ENCODE data around the gene APBB2.

APBB2 gene

DNA sequence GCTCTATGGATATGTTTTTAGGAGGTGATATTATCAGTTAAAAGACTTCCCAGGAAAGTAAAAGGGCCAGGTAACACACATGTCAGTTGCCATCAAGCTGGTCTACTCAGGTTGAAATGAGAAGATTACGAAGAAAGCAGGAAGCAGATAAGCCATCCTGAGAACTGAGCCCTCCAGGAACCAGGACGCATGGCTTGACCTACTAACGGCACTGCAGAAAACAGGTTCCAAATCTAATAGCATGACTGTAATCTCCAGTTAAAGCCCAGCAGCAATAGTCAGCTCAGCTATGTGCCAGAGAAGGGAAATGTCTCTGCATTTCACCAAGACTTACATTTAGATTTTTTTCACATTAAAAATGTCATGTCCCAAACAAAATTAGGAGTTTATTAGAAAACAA, 77.9 kb downstream of the APBB2 start:
- H3K27me3 Mint-ChIP-seq = no peaks in the 10 kb centered on the region
- no peak overlapping the region for H3K27ac Mint-ChIP-seq
- no peak for ATAC-seq (replicated peaks)
- DNase-seq = no peak
- no peaks in the 10 kb centered on the region for H3K4me1 Mint-ChIP-seq
- H3K4me3 Mint-ChIP-seq = no peak overlapping the region
- no peaks in the 10 kb centered on the region for H3K9me3 Mint-ChIP-seq
- H3K36me3 Mint-ChIP-seq = no peaks in the 10 kb centered on the region

GRCh38 chr4:41135801-41136200, 78.5 kb downstream of the APBB2 start:
- H3K4me3 Mint-ChIP-seq = no peak overlapping the region

DNA sequence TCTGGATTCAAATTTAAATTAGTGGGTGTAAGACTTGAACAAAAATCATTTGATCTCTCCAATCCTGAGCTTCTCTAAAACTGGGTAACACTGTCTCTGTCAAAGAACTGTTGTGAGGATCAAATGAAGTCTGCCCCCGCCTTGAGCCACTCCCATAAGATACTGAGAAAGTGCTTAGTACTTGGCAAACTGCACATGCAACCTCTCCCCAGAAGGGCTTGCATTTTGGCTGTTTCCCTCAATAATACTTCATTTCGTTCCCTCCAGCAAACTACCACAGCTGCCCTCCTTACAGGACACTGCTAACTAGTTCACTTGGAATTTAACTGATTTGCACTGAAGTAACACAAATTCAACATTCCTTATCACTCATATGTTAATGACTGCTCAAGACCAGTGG, 79.8 kb downstream of the APBB2 start:
- Mint-ChIP-seq H3K27ac (no peak overlapping the region), H3K4me3 (no peak overlapping the region), H3K9me3 (no peaks in the 10 kb centered on the region), H3K36me3 (no peaks in the 10 kb centered on the region), H3K27me3 (no peaks in the 10 kb centered on the region), H3K4me1 (no peaks in the 10 kb centered on the region)
- no peak for ATAC-seq (replicated peaks)
- no peak for DNase-seq

More at GRCh38 chr4:41135801-41136200, 78.5 kb downstream of the APBB2 start:
- no peaks in the 10 kb centered on the region for H3K36me3 Mint-ChIP-seq
- DNase-seq (no peak), ATAC-seq (replicated peaks) (no peak)
- no peaks in the 10 kb centered on the region for H3K4me1 Mint-ChIP-seq
- H3K27me3 Mint-ChIP-seq = no peaks in the 10 kb centered on the region
- no peaks in the 10 kb centered on the region for H3K9me3 Mint-ChIP-seq
- no peak overlapping the region for H3K27ac Mint-ChIP-seq

- Mint-ChIP-seq H3K27ac (no peak overlapping the region), H3K4me3 (no peak overlapping the region), H3K9me3 (no peaks in the 10 kb centered on the region), H3K27me3 (peaks cover 0 to 7% of the 10 kb centered on the region in 2 donors), H3K36me3 (no peaks in the 10 kb centered on the region), H3K4me1 (no peaks in the 10 kb centered on the region)
- no peak for DNase-seq
- no peak for ATAC-seq (replicated peaks)
These were observed 80.8 kb downstream of the APBB2 start for GRCh38 chr4:41133454-41134018.

DNA sequence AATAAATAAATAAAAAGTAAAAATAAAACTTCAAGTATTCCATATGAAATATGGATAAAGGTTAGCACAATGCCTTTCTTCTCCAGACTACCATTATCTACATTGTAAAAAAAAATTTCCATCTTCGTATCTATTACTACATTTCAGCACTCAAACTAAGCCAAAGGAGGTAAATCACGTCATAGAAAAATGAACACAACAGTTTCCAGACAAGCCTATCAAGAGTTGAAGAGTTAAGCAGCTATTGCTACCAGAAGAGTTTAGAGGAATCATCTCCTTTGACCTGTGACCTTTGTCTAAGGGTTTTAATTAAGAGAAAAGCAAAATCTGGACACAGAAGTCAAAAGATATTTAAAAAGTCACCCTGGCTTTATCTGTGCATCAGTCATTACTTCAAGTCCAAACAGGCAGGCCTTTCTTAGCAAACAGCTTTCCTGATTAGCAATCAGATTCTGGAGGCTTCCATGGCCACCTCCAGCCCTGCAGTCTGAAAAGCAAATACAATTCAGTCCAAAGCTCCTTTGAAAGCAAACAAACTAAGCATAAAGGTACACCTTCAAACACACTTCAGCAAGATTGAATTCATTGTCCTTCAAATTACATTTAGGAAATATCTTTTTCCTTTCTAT, 82.2 kb downstream of the APBB2 start:
- no peaks in the 10 kb centered on the region for H3K4me1 Mint-ChIP-seq
- H3K9me3 Mint-ChIP-seq = no peaks in the 10 kb centered on the region
- H3K27ac Mint-ChIP-seq = no peak overlapping the region
- ATAC-seq (replicated peaks) = no peak
- no peak for DNase-seq
- H3K36me3 Mint-ChIP-seq = no peaks in the 10 kb centered on the region
- H3K4me3 Mint-ChIP-seq = no peak overlapping the region
- peaks cover 0 to 7% of the 10 kb centered on the region in 2 donors for H3K27me3 Mint-ChIP-seq

GRCh38 chr4:41129936-41130440, 84.4 kb downstream of the APBB2 start:
- no peaks in the 10 kb centered on the region for H3K36me3 Mint-ChIP-seq
- H3K27ac Mint-ChIP-seq = no peak overlapping the region
- DNase-seq = no peak
- H3K4me3 Mint-ChIP-seq = no peak overlapping the region
- no peaks in the 10 kb centered on the region for H3K9me3 Mint-ChIP-seq
- no peaks in the 10 kb centered on the region for H3K4me1 Mint-ChIP-seq
- no peak for ATAC-seq (replicated peaks)
- peaks cover 0 to 7% of the 10 kb centered on the region in 2 donors for H3K27me3 Mint-ChIP-seq

- no peaks in the 10 kb centered on the region for H3K36me3 Mint-ChIP-seq
- no peaks in the 10 kb centered on the region for H3K9me3 Mint-ChIP-seq
- H3K27ac Mint-ChIP-seq = no peak overlapping the region
- H3K4me3 Mint-ChIP-seq = no peak overlapping the region
- ATAC-seq (replicated peaks) (no peak), DNase-seq (no peak)
- peaks cover 0 to 7% of the 10 kb centered on the region in 2 donors for H3K27me3 Mint-ChIP-seq
- no peaks in the 10 kb centered on the region for H3K4me1 Mint-ChIP-seq
These were observed 85.1 kb downstream of the APBB2 start for GRCh38 chr4:41129128-41129754.

- H3K4me3 Mint-ChIP-seq = no peak overlapping the region
- no peaks in the 10 kb centered on the region for H3K9me3 Mint-ChIP-seq
- no peak for ATAC-seq (replicated peaks)
- H3K27me3 Mint-ChIP-seq = peaks cover 0 to 7% of the 10 kb centered on the region in 2 donors
- H3K36me3 Mint-ChIP-seq = no peaks in the 10 kb centered on the region
- DNase-seq = no peak
- H3K27ac Mint-ChIP-seq = no peak overlapping the region
- H3K4me1 Mint-ChIP-seq = no peaks in the 10 kb centered on the region
These were observed 88.6 kb downstream of the APBB2 start for GRCh38 chr4:41125558-41126311.

DNA sequence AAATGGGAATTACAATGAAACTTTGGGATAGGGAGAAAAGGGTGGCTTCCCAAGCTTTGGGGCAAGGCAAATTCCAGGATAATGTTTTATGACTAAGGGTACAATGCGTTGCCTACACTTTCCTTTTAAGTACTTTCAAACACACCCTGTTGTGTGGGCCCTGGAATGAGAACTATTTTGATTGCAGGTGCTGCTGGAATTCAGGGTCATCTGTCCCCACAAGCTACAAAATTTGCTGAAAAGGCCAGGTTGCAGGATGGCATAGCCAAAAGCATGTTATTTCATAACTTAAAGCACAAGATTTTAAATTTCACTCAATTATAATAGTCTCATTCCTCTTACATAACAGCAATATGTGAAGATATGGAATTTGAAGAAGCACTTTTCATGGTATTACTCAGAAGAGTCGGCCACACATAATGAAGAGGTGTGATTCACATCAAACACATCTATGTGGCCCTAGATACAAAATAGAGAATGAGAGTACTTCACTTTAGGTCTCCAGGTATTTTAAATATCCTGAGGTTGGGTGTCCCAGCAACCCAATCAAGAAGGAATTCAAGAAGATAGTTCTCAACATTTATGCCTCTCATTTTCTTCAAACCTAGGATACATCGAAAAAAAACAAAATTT, 89.3 kb downstream of the APBB2 start:
- Mint-ChIP-seq H3K27ac (no peak overlapping the region), H3K4me3 (no peak overlapping the region), H3K27me3 (peaks cover 0 to 7% of the 10 kb centered on the region in 2 donors), H3K36me3 (no peaks in the 10 kb centered on the region), H3K9me3 (no peaks in the 10 kb centered on the region), H3K4me1 (no peaks in the 10 kb centered on the region)
- DNase-seq = no peak
- ATAC-seq (replicated peaks) = no peak

DNA sequence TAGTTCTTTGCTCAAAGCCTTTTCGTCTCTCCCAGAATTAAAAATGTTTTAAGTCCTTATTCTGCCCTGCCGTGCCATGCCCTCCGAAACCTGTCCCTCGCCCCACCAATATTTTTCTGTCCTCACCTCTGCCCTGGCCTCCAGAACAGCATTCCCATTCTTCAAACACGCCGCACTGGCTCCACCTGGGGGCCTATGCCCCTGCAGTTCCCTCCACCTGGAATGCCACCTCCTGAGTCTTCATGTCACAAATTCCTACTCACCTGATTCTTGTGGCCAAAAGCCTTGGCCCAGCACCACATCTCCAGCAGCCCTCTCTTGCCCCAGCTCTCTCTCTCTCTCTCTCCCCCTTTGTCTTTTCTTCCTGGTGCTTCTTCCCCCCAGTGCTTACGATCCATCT, 91.6 kb downstream of the APBB2 start:
- H3K4me3 Mint-ChIP-seq = no peak overlapping the region

GRCh38 chr4:41122309-41122708, 92.0 kb downstream of the APBB2 start:
- Mint-ChIP-seq H3K27me3 (no peaks in the 10 kb centered on the region), H3K27ac (no peak overlapping the region), H3K4me1 (no peaks in the 10 kb centered on the region), H3K36me3 (no peaks in the 10 kb centered on the region), H3K4me3 (no peak overlapping the region), H3K9me3 (no peaks in the 10 kb centered on the region)
- ATAC-seq (replicated peaks) (no peak), DNase-seq (no peak)

More for the DNA sequence above, 91.6 kb downstream of the APBB2 start:
- H3K36me3 Mint-ChIP-seq = no peaks in the 10 kb centered on the region
- H3K4me1 Mint-ChIP-seq = no peaks in the 10 kb centered on the region
- H3K27me3 Mint-ChIP-seq = no peaks in the 10 kb centered on the region
- DNase-seq (no peak), ATAC-seq (replicated peaks) (no peak)
- no peak overlapping the region for H3K27ac Mint-ChIP-seq
- no peaks in the 10 kb centered on the region for H3K9me3 Mint-ChIP-seq

GRCh38 chr4:41121906-41122305, 92.4 kb downstream of the APBB2 start:
- no peaks in the 10 kb centered on the region for H3K36me3 Mint-ChIP-seq
- DNase-seq = no peak
- no peak overlapping the region for H3K4me3 Mint-ChIP-seq
- H3K4me1 Mint-ChIP-seq = no peaks in the 10 kb centered on the region
- no peak for ATAC-seq (replicated peaks)
- H3K9me3 Mint-ChIP-seq = peaks cover 0 to under 1% of the 10 kb centered on the region in 2 donors
- H3K27ac Mint-ChIP-seq = no peak overlapping the region
- H3K27me3 Mint-ChIP-seq = no peaks in the 10 kb centered on the region

DNA sequence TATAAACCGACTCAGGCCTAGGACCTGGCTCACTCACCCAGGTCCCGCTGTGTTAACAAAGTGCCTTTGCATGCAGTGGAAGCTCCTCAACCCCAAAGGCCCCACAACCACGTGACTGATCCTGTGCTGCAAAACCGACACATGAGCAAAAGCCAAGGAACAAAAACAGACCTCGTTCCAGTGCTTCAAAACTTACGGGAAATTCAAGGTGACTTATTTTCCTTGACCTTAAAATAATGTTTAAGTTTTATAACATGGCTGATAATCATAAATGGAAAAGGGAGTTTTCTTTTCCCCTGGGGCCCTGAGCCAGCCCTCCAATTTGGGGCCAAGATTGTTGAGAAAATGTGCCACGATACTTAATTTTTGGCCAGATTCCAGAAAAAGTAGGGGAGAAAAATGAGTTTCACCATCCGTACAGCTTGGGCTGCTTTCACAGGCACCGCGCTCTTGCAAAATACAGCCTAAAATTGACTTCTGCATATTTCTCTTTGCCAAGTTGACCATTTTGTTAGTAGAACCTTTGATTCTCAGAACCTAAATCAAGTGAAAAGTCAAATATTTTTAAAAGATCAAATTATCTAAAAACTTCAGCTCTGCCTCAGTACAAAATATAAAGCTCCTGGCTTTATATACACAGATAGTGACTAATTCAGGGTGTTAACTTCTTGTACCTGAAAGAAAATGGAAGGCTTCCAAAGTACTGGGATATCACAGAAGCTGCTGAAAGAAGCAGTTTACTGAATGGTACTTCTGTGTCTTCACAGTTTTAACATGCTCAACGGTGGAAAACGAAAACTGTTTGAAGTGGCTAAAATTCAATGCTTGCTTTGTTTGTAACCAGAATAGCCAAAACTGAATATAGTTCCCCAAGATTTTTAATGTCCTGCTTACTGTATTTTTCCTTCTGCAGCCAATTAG, 93.8 kb downstream of the APBB2 start:
- H3K36me3 Mint-ChIP-seq = no peaks in the 10 kb centered on the region
- DNase-seq = no peak
- H3K4me3 Mint-ChIP-seq = no peak overlapping the region
- H3K27ac Mint-ChIP-seq = no peak overlapping the region
- no peaks in the 10 kb centered on the region for H3K4me1 Mint-ChIP-seq
- no peak for ATAC-seq (replicated peaks)
- peaks cover under 1 to 7% of the 10 kb centered on the region in 2 donors for H3K9me3 Mint-ChIP-seq
- H3K27me3 Mint-ChIP-seq = no peaks in the 10 kb centered on the region

Data from stimulated activated naive B cell treated with anti-CD40 and anti-IgM and Interleukin-4, amounts not matched to agents 10 μg/mL and 1 μg/mL and 100 μg/mL, for 72 hours (primary cell).